ENCODE results near the gene ITPK1.
"Not testable (repeated sequence)": the region's sequence is repeated elsewhere in the genome, so short reads cannot be mapped to it uniquely, and the experiment has no call there.

The ITPK1 gene

DNA sequence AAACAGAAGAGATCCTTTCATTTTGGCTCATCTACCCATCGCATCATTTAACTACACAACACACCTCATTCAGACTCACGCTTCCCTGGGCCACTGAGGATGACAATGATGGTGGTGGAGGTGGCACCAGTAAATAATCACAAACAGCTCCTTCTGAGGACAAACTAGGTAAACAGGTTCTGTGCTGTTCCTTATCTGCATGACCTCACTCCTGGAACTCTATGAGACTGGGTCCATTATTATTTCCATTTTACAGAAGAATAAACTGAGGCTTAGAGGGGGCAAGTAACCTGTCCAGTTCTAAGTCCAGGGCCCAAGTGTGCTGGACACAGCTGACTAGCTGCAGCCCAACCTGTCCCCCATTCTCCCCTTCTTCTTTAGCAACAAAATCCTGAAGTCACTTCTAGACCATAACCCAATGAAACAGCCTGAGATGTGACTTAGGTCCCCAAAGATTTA, 50.4 kb downstream of the ITPK1 start:
- no peak for TF ChIP-seq CTCF (conservative IDR thresholded peaks at IDR 0.05)
- H3K27ac ChIP-seq, result no peak overlapping the region

DNA sequence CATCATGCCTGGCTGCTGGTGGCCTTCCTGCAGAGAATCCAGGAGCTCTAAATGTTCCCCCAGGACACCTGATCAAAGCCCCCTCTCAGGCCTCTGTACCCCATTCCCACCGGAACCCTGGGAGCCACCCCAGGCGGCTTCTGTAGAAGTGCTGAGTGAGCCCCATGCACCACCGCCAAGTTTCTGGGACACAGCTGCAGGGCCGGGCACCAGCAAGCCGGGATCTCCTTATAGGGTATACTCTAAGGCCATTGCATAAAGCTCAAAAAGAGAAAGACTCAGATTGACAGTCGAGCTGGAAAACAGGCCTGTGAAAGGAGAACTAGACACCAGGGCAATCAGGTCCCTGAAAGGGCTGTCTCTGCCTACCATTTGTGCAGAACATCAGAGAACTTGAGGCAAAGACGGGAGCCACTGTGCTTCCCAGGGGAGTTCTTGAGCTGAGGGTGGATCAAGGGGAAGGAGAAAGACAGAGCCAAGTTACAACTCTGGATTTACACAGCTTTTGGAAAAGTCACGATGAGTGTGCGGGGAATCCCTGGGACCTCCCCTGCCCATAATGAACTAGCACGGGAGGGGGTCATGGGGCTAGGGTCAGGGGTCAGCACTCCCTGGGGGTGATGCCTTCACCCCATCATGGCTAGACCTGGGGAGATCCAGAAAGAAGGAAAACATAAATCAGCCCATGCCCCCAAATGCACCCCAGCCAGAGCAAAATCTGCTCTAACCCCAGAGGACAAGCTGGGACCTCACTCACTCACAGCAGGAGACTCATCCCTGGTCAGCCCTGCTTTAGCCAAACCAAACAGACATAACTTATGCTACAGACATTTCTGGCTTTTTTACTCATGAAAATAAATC, 51.1 kb downstream of the ITPK1 start:
- TF ChIP-seq CTCF (conservative IDR thresholded peaks at IDR 0.05), result no peak
- no peak overlapping the region for H3K27ac ChIP-seq

DNA sequence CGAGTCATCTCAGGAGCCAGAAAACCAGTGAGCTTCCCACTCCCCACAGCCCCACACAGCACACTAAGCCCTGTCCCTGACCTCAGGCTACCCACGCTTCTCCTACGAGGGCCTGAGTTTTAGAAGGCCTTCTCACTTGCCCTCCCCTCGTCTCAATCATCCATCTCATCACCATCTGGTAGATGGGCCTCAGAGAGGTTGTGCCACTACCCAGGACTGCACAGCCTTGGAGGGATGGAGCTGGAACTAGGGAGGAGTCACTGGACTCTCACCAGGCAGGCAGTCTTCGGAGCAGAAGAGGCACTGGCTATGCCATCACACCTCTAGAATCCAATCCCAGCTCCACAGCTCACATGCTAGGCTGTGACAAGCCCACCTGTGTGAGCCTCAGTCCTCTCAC, 52.3 kb downstream of the ITPK1 start:
- no peak overlapping the region for H3K27ac ChIP-seq
- no peak for TF ChIP-seq CTCF (conservative IDR thresholded peaks at IDR 0.05)

DNA sequence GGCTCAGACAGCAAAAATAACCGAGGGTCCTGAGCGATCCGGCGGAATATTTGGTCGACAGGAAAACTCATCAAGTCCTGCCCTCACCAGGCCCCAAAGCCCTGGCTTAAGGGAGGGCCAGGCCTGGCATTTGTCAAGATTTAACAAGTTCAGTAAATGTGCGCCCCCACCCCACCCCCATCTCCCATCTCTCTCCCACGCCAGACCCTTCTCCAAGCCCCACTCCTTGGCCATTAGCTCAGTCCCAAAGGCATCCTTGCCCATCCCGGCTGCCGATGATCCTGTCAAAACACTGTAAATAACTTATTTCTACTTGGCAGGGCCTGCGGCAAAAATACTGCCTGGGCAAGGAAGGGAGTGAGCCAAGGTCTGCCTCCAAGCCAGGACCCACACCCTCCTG, 52.8 kb downstream of the ITPK1 start:
- no peak overlapping the region for H3K27ac ChIP-seq
- no peak for TF ChIP-seq CTCF (conservative IDR thresholded peaks at IDR 0.05)

DNA sequence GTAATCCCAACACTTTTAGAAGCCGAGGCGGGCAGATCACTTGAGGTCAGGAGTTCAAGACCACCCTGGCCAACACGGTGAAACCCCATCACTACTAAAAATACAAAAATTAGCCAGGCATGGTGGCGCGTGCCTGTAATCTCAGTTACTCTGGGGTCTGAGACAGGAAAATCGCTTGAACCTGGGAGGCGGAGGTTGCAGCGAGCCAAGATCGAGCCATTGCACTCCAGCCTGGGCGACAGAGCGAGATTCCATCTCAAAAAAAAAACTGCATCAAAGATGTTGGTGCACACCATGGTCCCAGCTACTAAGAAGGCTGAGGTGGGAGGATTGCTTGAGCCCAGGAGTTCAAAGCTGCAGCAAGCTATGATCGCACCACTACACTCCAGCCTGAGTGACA, 53.7 kb downstream of the ITPK1 start:
- not testable (repeated sequence) for H3K27ac ChIP-seq

- H3K27ac ChIP-seq, result no peak overlapping the region
- no peak for TF ChIP-seq CTCF (conservative IDR thresholded peaks at IDR 0.05)
These were observed 54.2 kb downstream of the ITPK1 start for GRCh38 chr14:93061380-93062012.

GRCh38 chr14:93060841-93061240, 54.9 kb downstream of the ITPK1 start:
- no peak for TF ChIP-seq CTCF (conservative IDR thresholded peaks at IDR 0.05)
- H3K27ac ChIP-seq, result no peak overlapping the region
